Measurements from ENCODE around the gene UMODL1. TPM values are rescaled to one million over a fixed set of nuclear protein-coding genes. Genes with fewer than 3 reads are reported as not detected.

Gene UMODL1
- total and polyA plus RNA-seq, 2 of the 13 experiments (the other 11 are each of a cell fraction or from before 2014, with no cell fraction given): not detected

DNA sequence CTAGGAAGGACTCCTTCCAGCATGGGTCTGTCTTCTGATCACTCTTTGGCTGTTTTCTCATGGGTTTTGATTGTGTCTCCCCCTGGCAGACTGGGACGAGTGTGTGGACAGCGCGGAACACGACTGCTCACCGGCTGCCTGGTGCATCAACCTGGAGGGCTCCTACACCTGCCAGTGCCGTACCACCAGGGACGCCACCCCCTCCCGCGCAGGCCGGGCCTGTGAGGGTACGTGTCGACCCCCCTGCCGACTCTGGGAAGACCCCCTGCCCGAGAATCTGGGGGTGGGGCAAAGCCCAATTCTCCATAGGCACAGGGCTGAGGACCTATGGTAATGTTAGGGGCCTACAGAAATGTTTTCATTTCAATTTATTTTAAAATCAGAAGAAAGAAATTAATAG, 38.4 kb downstream of the UMODL1 start (continued):
- TF ChIP-seq LCORL (IDR thresholded peaks at IDR 0.05): no peak
- TF ChIP-seq LCORL (CRISPR knock-in tag; IDR thresholded peaks at IDR 0.05): no peak
- TF ChIP-seq MYC (CRISPR knock-in tag; IDR thresholded peaks at IDR 0.05; ENCODE audit: borderline replicate concordance): no peak
- no peak for TF ChIP-seq RBAK (CRISPR knock-in tag; IDR thresholded peaks at IDR 0.05)
- TF ChIP-seq, protein P1, sequence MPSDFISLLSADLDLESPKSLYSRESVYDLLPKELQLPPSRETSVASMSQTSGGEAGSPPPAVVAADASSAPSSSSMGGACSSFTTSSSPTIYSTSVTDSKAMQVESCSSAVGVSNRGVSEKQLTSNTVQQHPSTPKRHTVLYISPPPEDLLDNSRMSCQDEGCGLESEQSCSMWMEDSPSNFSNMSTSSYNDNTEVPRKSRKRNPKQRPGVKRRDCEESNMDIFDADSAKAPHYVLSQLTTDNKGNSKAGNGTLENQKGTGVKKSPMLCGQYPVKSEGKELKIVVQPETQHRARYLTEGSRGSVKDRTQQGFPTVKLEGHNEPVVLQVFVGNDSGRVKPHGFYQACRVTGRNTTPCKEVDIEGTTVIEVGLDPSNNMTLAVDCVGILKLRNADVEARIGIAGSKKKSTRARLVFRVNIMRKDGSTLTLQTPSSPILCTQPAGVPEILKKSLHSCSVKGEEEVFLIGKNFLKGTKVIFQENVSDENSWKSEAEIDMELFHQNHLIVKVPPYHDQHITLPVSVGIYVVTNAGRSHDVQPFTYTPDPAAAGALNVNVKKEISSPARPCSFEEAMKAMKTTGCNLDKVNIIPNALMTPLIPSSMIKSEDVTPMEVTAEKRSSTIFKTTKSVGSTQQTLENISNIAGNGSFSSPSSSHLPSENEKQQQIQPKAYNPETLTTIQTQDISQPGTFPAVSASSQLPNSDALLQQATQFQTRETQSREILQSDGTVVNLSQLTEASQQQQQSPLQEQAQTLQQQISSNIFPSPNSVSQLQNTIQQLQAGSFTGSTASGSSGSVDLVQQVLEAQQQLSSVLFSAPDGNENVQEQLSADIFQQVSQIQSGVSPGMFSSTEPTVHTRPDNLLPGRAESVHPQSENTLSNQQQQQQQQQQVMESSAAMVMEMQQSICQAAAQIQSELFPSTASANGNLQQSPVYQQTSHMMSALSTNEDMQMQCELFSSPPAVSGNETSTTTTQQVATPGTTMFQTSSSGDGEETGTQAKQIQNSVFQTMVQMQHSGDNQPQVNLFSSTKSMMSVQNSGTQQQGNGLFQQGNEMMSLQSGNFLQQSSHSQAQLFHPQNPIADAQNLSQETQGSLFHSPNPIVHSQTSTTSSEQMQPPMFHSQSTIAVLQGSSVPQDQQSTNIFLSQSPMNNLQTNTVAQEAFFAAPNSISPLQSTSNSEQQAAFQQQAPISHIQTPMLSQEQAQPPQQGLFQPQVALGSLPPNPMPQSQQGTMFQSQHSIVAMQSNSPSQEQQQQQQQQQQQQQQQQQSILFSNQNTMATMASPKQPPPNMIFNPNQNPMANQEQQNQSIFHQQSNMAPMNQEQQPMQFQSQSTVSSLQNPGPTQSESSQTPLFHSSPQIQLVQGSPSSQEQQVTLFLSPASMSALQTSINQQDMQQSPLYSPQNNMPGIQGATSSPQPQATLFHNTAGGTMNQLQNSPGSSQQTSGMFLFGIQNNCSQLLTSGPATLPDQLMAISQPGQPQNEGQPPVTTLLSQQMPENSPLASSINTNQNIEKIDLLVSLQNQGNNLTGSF (CRISPR knock-in tag; IDR thresholded peaks at IDR 0.05): no peak

DNA sequence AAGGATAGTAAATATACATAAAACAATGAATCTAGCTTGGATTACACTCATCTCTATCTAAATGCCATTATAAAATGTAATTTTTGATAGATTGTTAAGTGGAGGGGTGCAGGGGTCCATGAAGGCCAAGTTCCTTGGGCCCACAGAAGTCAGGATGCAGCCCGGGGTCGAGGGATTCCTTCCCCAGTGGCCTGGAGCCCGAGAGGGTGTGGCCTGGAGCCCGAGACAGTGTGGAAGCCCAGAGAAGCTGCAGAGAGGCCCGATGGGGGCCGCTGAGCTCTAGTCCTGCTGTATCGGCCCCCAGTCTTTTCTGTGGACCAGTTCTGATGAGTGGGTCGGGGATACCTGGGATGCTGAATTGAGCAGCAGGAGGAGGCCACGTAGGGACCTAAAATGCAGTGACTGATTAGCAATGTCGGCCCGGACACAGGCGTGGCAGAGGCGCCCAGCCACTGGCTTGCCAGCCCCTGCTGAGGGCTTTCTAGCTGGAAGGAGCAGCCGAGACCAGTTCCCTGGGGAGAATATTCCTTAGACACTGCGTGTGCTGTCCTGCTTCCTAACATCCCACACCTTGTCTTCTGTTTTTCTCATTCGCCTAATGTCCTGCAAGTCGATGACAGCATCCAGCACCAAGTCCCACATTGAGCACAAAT, 38.9 kb downstream of the UMODL1 start:
- no peaks in the 10 kb centered on the region for H4K20me1 ChIP-seq (ENCODE audit: insufficient read depth, low read length)
- peaks cover 0 to 55% of the 10 kb centered on the region in 2 experiments for H3K27me3 ChIP-seq (ENCODE audit: control insufficient read depth in 1 of 2, insufficient read depth in 2 of 2, low read length in 2 of 2)
- H3K4me1 ChIP-seq (ENCODE audit: insufficient read depth, low read length): peaks cover 17% of the 10 kb centered on the region
- FAIRE-seq: no peak
- H3K36me3 ChIP-seq (replicated peaks in 1 of 2; ENCODE audit: control insufficient read depth in 1 of 2, insufficient read depth in 2 of 2, low read length in 2 of 2): no peaks in the 10 kb centered on the region
- no peaks in the 10 kb centered on the region for H3K79me2 ChIP-seq (ENCODE audit: insufficient read depth, low read length)
- BruUV-seq (replicated peaks): no TSS peak
- TF ChIP-seq ZNF234 (CRISPR knock-in tag; conservative IDR thresholded peaks at IDR 0.05) (no peak), HCFC1 (IDR thresholded peaks at IDR 0.05; ENCODE audit: low read depth, low read length) (no peak), ZNF713 (CRISPR knock-in tag; IDR thresholded peaks at IDR 0.05) (no peak)
- TF ChIP-seq, protein P2, sequence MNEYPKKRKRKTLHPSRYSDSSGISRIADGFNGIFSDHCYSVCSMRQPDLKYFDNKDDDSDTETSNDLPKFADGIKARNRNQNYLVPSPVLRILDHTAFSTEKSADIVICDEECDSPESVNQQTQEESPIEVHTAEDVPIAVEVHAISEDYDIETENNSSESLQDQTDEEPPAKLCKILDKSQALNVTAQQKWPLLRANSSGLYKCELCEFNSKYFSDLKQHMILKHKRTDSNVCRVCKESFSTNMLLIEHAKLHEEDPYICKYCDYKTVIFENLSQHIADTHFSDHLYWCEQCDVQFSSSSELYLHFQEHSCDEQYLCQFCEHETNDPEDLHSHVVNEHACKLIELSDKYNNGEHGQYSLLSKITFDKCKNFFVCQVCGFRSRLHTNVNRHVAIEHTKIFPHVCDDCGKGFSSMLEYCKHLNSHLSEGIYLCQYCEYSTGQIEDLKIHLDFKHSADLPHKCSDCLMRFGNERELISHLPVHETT (CRISPR knock-in tag; conservative IDR thresholded peaks at IDR 0.05): no peak
- TF ChIP-seq, protein P3, sequence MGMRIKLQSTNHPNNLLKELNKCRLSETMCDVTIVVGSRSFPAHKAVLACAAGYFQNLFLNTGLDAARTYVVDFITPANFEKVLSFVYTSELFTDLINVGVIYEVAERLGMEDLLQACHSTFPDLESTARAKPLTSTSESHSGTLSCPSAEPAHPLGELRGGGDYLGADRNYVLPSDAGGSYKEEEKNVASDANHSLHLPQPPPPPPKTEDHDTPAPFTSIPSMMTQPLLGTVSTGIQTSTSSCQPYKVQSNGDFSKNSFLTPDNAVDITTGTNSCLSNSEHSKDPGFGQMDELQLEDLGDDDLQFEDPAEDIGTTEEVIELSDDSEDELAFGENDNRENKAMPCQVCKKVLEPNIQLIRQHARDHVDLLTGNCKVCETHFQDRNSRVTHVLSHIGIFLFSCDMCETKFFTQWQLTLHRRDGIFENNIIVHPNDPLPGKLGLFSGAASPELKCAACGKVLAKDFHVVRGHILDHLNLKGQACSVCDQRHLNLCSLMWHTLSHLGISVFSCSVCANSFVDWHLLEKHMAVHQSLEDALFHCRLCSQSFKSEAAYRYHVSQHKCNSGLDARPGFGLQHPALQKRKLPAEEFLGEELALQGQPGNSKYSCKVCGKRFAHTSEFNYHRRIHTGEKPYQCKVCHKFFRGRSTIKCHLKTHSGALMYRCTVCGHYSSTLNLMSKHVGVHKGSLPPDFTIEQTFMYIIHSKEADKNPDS (CRISPR knock-in tag; IDR thresholded peaks at IDR 0.05): no peak
- TF ChIP-seq, protein P4, sequence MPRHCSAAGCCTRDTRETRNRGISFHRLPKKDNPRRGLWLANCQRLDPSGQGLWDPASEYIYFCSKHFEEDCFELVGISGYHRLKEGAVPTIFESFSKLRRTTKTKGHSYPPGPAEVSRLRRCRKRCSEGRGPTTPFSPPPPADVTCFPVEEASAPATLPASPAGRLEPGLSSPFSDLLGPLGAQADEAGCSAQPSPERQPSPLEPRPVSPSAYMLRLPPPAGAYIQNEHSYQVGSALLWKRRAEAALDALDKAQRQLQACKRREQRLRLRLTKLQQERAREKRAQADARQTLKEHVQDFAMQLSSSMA (CRISPR knock-in tag; IDR thresholded peaks at IDR 0.05): no peak
- intact Hi-C loops (cut with micrococcal nuclease; ENCODE audit: unreplicated experiment): loop anchor here (10.0 kb wide), 1 partner anchor 495 kb away; no protein-coding TSS in a partner anchor
- H3K9ac ChIP-seq (ENCODE audit: insufficient read depth, low read depth, low read length): no peak overlapping the region
- ChIA-PET CTCF (ENCODE audit: low intra/inter-chr PET ratio, low total read pairs) (no interaction called here), POLR2A (no interaction called here)
- H2AFZ ChIP-seq (ENCODE audit: low read length): no peak overlapping the region
- no peak for DNase-seq (ENCODE audit: low spot score)
- no peak overlapping the region for H3K4me3 ChIP-seq (replicated peaks in 1 of 3; ENCODE audit: insufficient read depth in 1 of 3, low read depth in 2 of 3, low read length in 3 of 3)
- 0% methylated on average over 3 of the region's 17 CpGs for WGBS (ENCODE audit: low lambda C conversion rate)
- in situ Hi-C loops (cut with HindIII; ENCODE audit: extremely low pct_ligation_motif_present, low pct_unique_long_range_greater_than_20kb): loop anchor here (10.0 to 25.0 kb wide), 2 partner anchors 155 to 498 kb away; partner anchors contain the start of gene C2CD2
- H3K27ac ChIP-seq (ENCODE audit: extremely low read length, insufficient read depth, low read length): no peak overlapping the region
- no peaks in the 10 kb centered on the region for H3K9me3 ChIP-seq (ENCODE audit: low read length)
- H3K4me2 ChIP-seq (ENCODE audit: low read depth, low read length): no peak overlapping the region
- ATAC-seq: no peak
